ENCODE measurements around the gene CES1. TPM values are rescaled to one million over a fixed set of nuclear protein-coding genes. Genes with fewer than 3 reads are reported as not detected.

CES1 gene
- total and polyA plus RNA-seq, 2 donors (not counting 1 experiment from before 2014, with no cell fraction given): 15.0 to 41.6 TPM

- H3K36me3 ChIP-seq (ENCODE audit: control insufficient read depth, insufficient read depth, low read length): no peaks in the 10 kb centered on the region
- no peak for DNase-seq (ENCODE audit: low read depth in 2 of 2)
Measured at GRCh38 chr16:55856950-55857349, 24.1 kb upstream of the CES1 start.

GRCh38 chr16:55853114-55853513 lies 20.2 kb upstream of the CES1 start:
- no peak overlapping the region for H3K9ac ChIP-seq (ENCODE audit: insufficient read depth, low read length)
- DNase-seq (ENCODE audit: low read depth in 2 of 2): peak in 1 of 2 donors; percentile 5
- no peaks in the 10 kb centered on the region for H3K36me3 ChIP-seq (ENCODE audit: control insufficient read depth, insufficient read depth, low read length)
- TF ChIP-seq CTCF (conservative IDR thresholded peaks at IDR 0.05 in 1 of 2, IDR thresholded peaks at IDR 0.05 in 1 of 2; ENCODE audit: low read depth in 1 of 2, low read length in 2 of 2) (no peak), EZH2 (IDR thresholded peaks at IDR 0.05; ENCODE audit: low read length, missing control alignments) (no peak)
- H4K20me1 ChIP-seq (ENCODE audit: control insufficient read depth, extremely low read depth, insufficient read depth, low read length): no peaks in the 10 kb centered on the region
- no peaks in the 10 kb centered on the region for H3K9me3 ChIP-seq (ENCODE audit: control insufficient read depth, insufficient read depth, low read depth, low read length)
- no peak overlapping the region for H3K4me2 ChIP-seq (ENCODE audit: extremely low read depth, insufficient read depth, low read length)
- no peak overlapping the region for H3K27ac ChIP-seq (ENCODE audit: insufficient read depth, low read length)
- H2AFZ ChIP-seq (ENCODE audit: low read length): no peak overlapping the region
- H3K4me3 ChIP-seq (replicated peaks in 1 of 4; ENCODE audit: control extremely low read depth in 1 of 4, insufficient read depth in 1 of 4, low read depth in 3 of 4, low read length in 4 of 4): no peak overlapping the region
- H3K79me2 ChIP-seq (ENCODE audit: control insufficient read depth, insufficient read depth, low read length): no peaks in the 10 kb centered on the region
- H3K27me3 ChIP-seq (ENCODE audit: control insufficient read depth, insufficient read depth, low read length): no peaks in the 10 kb centered on the region
- H3K4me1 ChIP-seq (ENCODE audit: control insufficient read depth, extremely low read depth, insufficient read depth, low read length): no peaks in the 10 kb centered on the region

More at GRCh38 chr16:55856950-55857349, 24.1 kb upstream of the CES1 start:
- Histone ChIP-seq H3K79me2 (ENCODE audit: control insufficient read depth, insufficient read depth, low read length) (no peaks in the 10 kb centered on the region), H3K4me1 (ENCODE audit: control insufficient read depth, extremely low read depth, insufficient read depth, low read length) (no peaks in the 10 kb centered on the region), H2AFZ (ENCODE audit: low read length) (no peak overlapping the region), H3K4me3 (replicated peaks in 1 of 4; ENCODE audit: control extremely low read depth in 1 of 4, insufficient read depth in 1 of 4, low read depth in 3 of 4, low read length in 4 of 4) (no peak overlapping the region), H3K9me3 (ENCODE audit: control insufficient read depth, insufficient read depth, low read depth, low read length) (no peaks in the 10 kb centered on the region), H3K27me3 (ENCODE audit: control insufficient read depth, insufficient read depth, low read length) (no peaks in the 10 kb centered on the region), H3K9ac (ENCODE audit: insufficient read depth, low read length) (no peak overlapping the region), H3K27ac (ENCODE audit: insufficient read depth, low read length) (no peak overlapping the region), H3K4me2 (ENCODE audit: extremely low read depth, insufficient read depth, low read length) (no peak overlapping the region), H4K20me1 (ENCODE audit: control insufficient read depth, extremely low read depth, insufficient read depth, low read length) (peaks cover 2% of the 10 kb centered on the region)
- TF ChIP-seq CTCF (conservative IDR thresholded peaks at IDR 0.05 in 1 of 2, IDR thresholded peaks at IDR 0.05 in 1 of 2; ENCODE audit: low read depth in 1 of 2, low read length in 2 of 2) (no peak), EZH2 (IDR thresholded peaks at IDR 0.05; ENCODE audit: low read length, missing control alignments) (no peak)

- TF ChIP-seq CTCF (conservative IDR thresholded peaks at IDR 0.05 in 1 of 2, IDR thresholded peaks at IDR 0.05 in 1 of 2; ENCODE audit: low read depth in 1 of 2, low read length in 2 of 2) (no peak), EZH2 (IDR thresholded peaks at IDR 0.05; ENCODE audit: low read length, missing control alignments) (no peak)
- H3K27me3 ChIP-seq (ENCODE audit: control insufficient read depth, insufficient read depth, low read length): no peaks in the 10 kb centered on the region
- no peaks in the 10 kb centered on the region for H3K4me1 ChIP-seq (ENCODE audit: control insufficient read depth, extremely low read depth, insufficient read depth, low read length)
- no peak overlapping the region for H3K4me2 ChIP-seq (ENCODE audit: extremely low read depth, insufficient read depth, low read length)
- no peaks in the 10 kb centered on the region for H3K9me3 ChIP-seq (ENCODE audit: control insufficient read depth, insufficient read depth, low read depth, low read length)
- H3K9ac ChIP-seq (ENCODE audit: insufficient read depth, low read length): no peak overlapping the region
- H4K20me1 ChIP-seq (ENCODE audit: control insufficient read depth, extremely low read depth, insufficient read depth, low read length): no peaks in the 10 kb centered on the region
- DNase-seq (ENCODE audit: low read depth in 2 of 2): no peak
- H3K27ac ChIP-seq (ENCODE audit: insufficient read depth, low read length): no peak overlapping the region
- no peak overlapping the region for H2AFZ ChIP-seq (ENCODE audit: low read length)
- no peaks in the 10 kb centered on the region for H3K79me2 ChIP-seq (ENCODE audit: control insufficient read depth, insufficient read depth, low read length)
- no peak overlapping the region for H3K4me3 ChIP-seq (replicated peaks in 1 of 4; ENCODE audit: control extremely low read depth in 1 of 4, insufficient read depth in 1 of 4, low read depth in 3 of 4, low read length in 4 of 4)
- H3K36me3 ChIP-seq (ENCODE audit: control insufficient read depth, insufficient read depth, low read length): no peaks in the 10 kb centered on the region
Measured at GRCh38 chr16:55849536-55849935, 16.6 kb upstream of the CES1 start.

All from fibroblast of lung (primary cell).